Cerebellar cortex (tissue), 1 donor: ENCODE measurements around the gene PPM1E.
"Not testable (repeated sequence)": the region's sequence is repeated elsewhere in the genome, so short reads cannot be mapped to it uniquely, and the experiment has no call there.

Experiments
- DNase-seq: peaks from one replicate; pipeline ENCODE4 v3.0.0-alpha.2; 2015; ENCODE audit warnings: low spot score

Gene PPM1E

DNA sequence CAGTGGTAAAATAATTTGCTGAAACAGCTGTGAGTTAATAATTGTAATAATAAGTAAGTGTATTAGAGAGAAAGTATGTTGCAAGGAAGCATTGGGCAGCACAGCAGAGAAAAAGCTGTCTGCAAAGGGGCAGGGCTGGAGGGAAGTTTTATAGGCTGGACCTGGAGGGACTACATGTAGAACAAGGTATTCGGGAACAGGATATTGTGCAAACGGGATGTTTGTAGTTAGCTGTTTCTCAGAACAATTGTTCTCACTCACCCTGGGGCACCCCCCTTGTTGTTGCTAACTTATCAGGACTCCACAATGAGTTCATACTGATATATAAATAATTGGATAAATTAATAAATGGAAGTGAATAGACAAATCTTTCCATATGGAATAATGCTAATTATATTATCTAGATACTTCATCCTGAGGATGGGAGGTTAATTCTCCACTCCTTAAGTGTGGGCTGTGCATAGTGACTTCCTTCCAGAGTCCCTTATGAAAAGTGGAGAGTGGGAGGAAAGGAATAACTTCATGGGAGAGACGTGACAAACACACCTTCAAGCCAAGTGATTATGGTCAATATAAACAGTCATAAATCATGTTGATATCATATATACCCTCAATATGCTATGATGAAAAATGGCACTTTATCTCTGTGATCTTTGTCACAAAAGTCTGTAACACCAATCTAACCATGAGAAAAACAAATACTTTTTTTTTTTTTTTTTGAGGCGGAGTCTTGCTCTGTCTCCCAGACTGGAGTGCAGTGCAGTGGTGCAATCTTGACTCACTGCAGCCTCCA lies 85.4 kb downstream of the PPM1E start:
- DNase-seq: no peak

DNA sequence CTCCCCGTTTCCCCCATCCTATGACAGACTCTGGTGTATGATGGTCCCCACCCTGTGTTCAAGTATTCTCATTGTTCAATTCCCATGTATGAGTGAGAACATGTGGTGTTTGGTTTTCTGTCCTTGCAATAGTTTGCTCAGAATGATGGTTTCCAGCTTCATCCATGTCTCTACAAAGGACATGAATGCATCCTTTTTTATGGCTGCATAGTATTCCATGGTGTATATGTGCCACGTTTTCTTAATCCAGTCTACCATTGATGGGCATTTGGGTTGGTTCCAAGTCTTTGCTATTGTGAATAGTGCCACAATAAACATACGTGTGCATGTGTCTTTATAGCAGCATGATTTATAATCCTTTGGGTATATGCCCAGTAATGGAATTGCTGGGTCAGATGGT lies 90.8 kb downstream of the PPM1E start:
- DNase-seq: not testable (repeated sequence)

DNA sequence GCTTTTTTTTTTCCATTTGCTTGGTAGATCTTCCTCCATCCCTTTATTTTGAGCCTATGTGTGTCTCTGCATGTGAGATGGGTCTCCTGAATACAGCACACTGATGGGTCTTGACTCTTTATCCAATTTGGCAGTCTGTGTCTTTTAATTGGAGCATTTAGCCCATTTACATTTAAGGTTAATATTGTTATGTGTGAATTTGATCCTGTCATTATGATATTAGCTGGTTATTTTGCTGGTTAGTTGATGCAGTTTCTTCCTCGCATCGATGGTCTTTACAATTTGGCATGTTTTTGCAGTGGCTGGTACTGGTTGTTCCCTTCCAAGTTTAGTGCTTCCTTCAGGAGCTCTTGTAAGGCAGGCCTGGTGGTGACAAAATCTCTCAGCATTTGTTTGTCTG lies 94.5 kb downstream of the PPM1E start:
- DNase-seq: not testable (repeated sequence)

DNA sequence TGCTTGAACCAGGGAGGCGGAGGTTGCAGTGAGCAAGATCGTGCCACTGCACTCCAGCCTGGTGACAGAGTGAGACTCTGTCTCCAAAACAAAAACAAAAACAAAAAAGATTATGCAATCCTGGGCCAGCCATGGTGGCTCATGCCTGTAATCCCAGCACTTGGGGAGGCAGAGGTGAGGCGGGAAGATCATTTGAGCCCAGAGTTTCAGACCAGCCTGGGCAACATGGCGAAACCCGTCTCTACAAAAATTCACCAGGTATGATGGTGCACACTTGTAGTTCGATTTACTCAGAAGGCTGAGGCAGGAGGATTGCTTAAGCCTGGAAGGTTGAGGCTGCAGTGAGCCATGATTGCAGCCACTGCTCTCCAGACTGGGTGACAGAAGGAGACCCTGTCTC lies 109.6 kb downstream of the PPM1E start:
- DNase-seq: no peak

DNA sequence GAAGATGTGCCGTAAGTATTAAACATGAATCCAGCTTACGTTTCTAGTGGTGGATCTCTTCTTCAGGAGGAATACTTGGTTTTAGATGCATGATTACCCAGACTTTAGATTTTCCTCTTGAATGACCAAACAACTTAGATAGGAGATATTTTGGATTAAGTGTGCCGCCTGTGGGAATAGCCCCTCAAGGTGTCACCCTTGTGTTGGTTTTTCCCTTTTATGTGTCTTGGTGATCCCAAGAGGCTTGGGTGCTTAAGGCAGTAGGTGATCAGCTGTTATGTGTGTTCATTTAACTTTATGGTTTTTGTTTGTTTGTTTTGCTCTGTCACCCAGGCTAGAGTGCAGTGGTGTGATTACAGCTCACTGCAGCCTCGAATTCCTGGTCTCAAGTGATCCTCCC lies 115.1 kb downstream of the PPM1E start:
- DNase-seq: no peak

DNA sequence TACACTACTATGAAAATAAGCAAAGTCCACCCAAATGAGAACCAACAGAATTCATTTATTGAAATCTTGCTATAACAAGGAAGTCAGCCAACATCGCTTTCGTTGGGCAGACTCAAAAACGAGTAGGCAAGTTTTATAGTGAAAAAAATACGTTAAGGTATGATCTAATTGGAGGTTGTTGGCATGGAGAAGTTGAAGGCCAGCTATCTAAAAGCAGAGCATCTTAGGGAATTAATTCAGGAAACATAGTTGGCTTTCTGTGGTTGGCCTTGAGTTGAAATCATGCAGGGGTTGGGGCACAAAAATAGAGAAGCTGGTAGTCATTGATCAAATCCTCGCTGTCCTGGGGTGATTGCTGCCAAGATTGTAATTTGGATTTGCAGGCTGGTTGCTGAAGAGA lies 118.3 kb downstream of the PPM1E start:
- DNase-seq: no peak

DNA sequence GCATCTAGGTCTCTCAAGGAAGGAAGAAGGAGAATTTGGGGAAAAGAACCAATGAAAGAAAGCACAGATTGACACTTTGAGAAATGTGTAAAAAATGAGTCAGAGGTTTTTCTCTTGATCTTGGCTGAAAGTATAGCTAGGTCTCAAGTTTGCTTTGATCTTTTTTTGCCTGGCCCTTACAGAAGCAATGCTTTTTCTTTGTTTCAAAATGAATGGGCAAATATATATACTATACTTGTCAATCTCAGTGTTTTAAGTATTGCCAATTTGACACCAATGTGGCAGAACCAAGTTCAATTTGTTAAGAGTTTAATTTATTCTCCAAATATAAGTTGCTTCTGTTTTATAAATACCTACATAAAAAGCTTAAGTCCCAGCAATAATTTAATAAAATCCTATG lies 119.6 kb downstream of the PPM1E start:
- no peak for DNase-seq

DNA sequence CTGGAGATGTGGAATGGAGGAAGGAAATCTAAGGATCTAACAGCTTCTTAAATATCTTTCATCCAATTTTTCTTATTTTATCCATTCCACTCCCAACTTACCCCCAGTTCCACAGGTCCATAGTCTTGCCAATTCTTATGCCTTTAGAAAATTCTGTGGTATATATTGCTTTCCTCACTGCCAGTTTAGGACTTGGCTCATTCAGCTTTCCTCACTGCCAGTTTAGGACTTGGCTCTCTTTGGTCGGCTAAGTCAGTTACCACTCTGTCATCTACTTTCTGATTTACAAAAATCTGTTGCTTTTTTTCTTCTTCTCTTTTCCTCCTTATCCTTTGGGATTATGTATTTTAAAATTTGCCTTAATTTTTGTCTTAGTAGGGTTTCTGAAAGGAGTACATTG lies 128.5 kb downstream of the PPM1E start:
- no peak for DNase-seq

DNA sequence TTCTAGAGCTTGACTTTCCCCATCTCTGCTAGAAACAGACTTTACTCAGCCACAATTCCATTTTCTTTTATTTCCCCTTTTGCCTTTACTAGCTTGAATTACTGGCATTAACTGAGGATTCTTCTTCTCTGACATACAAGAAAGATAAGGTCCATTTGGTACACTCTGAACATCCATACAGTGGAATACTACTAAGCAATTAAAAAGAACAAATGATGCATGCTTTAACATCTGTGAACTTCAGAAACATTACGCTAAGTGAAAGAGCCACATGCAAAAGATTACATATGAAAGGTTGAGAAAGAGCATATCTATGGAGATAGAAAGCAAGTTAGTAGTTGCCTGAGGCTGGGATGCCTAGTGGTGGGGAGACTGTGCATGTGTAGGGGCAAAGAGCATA lies 130.9 kb downstream of the PPM1E start:
- no peak for DNase-seq

DNA sequence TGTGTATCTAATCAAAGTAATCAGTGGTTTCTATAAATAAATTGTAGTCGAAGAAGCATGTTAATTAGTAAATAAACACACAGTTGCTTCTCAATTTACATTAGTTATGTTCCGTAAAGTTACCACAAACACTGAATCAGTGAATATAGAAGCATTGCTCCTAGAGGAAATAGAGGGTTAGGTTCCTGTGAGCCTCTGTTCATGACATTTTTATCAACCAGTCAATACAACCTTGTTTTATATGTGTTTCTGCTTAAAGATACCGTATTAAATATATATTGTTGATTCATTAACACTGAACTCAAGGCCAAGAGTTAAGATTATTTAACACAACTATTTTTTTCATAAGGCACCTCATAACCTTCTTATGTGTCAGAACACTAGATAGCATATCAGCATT lies 134.3 kb downstream of the PPM1E start:
- DNase-seq: no peak

DNA sequence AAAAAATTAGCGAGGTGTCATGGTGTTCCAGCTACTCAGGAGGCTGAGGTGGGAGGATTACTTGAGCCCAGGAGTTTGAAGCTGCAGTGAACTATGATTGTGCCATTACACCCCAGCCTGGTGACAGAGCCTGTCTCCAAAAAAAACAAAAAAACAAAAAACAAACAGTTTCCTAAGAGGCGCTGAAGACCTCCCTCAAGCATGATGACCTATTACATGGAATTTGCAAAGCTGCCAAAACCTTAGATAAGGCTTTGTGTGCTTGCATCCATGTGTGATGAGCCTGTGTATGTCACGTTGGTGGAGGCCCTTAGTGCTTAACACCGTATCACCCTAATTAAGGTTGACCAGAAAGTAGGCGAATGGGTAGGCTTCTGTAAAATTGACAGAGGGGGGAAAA lies 143.5 kb downstream of the PPM1E start:
- no peak for DNase-seq

DNA sequence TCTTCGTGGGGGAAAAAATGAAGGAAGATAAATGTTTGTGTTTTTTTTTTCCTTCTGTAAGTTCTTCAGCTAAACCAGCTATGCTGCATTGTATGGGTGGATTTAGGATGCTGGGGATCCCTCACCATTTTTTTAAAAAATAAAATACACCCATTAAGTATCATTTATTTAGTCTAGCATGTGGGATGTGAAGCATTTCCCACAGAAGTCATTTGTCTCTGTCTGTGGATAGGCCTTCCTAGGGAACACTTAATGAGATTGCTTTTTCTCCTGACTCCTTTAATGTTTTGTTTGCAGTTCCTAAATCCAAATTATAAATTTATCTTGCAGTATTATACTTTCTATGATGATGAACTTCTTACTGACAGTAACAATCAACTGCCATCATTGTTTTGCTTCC lies 146.7 kb downstream of the PPM1E start:
- no peak for DNase-seq

DNA sequence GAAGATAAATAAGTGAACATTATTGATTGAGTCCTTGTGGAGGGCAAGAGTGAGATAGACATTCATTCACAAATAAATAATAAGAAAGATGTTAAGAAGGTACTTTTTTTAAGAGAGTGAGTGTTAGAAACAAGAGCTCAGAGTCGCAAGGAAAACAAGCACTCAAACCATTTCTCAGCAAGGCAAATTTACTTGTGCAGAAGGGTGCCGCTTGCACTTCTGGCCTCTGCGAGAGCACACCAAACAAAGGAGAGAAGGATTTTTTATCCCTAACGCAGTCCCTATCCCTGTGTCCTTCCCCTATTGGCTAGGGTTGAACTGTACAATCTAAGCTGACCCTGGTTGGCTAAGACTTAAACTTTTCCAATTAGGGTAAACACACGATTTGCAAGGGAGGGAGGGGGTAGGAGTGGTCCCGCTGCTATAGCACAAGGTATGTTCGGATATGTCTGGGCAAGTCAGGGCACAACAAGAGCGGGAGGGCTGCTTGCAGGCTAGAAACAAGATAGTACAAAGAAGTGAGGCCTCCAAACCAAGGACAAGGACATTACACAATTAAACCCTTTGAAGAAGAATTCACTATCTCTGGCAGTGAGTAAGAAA lies 156.2 kb downstream of the PPM1E start:
- DNase-seq: no peak

DNA sequence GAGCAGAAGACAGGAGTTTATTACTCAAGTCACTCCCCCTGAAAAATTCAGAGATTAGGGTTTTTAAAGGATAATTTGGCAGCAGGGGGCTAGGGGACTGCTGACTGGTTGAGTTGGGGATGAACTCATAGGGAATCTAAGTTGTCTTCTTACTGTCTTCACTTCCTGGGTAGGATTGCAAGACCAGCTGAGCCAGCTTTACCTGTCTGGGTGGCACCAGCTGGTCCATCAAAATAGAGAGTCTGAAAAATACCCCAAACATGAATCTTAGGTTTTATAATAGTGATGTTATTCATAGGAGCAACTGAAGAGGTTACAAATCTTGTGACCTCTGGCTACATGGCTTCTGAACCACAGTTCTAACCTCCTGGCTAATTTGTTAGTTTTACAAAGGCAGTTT lies 157.9 kb downstream of the PPM1E start:
- DNase-seq: no peak

DNA sequence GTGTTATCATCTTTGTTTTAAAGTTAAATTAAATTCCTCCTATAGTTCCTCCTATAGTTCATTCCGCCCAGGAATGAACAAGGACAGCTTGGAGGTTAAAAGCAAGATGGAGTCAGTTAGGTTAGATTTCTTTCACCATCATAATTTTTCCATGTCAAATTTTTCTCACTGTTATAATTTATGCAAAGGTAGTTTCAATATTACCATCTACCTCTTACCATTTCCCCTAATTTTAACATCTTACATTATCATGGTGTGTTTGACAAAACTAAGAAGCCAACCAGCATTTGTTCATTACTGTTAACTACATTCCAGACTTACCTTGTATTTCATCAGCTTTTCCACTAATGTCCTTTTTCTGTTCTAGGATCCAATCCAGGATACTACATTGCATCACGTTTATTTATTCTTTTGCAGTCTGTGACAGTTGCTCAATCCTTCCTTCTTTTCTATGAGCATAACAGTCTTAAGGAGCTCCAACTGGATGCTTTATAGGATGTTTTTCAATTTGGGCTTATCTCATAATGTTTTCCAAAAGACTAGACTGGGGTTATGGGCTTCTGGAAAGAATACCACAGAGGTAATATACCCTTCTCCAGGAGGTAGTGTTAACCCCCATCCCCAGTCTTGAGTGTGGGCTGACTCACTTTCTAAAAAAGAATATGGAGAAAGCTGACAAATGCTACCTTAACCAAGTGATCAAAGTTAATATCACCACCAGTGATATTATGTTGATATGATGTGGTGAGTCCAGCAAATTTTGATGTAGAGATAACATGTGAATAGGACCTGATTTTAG lies 158.5 kb downstream of the PPM1E start:
- DNase-seq: no peak

DNA sequence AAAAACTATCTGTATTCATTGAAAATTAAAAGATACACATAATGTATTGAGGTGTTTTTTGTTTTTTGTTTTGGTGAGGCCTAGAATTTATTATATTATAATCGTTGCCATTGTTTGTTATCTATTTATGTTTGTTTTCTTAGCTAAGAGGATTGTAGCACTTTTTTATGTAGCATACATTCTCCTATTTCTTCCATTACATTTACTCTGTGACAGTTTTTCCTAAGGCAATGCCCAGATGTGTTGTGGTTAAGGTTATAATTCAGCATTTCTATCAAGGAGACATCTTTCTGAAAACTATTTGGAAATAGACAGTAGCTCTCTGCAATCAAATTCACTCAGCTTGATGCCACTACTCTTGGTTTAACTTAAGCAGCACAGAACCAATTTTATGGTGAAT lies 161.6 kb downstream of the PPM1E start:
- DNase-seq: no peak

DNA sequence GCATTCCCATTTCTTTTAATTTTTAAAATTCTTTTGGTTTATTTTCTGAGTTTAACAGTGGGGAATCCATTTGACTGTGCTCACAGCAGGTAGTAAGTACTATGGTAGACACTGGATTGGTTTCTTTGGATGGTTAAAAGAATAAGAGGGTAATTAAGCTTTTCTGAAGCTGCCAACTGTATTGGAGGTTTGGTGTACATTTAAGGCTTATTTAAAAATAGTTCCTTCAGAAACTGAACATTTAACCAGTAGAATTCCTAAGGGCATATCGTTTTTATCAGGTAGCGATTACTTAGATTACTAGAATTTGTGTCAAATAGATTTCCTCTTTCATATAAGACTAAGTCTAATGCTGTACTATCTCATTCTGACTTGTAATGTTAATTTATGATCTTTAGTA lies 162.4 kb downstream of the PPM1E start:
- DNase-seq: no peak

DNA sequence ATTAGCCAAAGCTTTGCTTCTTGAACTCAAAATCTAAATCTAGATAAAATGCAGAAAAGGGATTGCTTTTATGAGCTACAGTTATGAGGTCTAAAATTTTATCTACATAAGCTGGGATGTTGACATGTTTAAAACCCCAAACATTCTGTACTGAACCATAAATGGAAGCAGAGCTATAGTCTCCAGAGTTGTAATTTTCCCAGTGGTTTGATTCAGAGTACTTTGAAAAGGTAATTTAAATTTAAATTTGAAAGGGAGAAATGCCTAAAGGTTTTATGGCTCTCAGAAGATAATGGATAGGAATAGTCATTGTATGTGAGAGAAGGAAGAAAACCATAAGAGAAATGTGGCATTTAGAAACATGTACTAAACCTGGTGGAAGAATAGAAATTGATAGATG lies 163.2 kb downstream of the PPM1E start:
- DNase-seq: no peak

DNA sequence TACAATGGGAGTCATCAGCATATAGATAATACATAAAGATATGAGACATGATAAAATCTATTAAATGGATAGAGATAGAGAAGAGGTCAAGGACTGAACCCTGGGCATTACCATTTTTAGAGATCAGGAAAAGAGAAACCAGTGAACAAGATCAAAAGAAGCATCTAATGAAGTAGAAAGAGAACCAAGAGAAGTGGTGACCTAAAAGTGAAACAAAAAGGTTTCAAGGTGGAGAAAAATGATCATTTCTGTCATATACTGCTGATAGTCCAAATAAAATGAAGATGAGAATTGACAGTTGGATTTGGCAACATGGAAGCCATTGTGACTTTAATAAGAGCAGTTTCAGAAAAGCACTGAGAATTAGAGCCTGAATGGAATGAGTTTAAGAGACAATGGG lies 165.1 kb downstream of the PPM1E start:
- DNase-seq: no peak

DNA sequence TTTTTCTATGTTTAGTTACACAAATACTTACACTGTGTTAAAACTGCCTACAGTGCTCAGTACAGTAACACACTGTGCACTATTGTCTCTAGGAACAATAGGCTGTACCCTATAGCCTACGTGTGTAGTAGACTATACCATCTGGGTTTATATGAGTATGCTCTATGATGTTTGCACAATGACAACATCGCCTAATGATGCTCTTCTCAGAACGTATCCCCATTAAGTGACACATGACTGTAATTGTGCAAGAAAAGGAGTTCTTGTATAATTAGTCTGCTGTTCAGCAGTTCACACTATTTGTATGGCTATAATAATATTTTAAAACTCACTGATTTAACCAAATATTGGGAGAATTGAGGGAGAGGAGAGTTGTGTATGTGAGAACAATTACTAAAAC lies 177.3 kb downstream of the PPM1E start:
- no peak for DNase-seq

DNA sequence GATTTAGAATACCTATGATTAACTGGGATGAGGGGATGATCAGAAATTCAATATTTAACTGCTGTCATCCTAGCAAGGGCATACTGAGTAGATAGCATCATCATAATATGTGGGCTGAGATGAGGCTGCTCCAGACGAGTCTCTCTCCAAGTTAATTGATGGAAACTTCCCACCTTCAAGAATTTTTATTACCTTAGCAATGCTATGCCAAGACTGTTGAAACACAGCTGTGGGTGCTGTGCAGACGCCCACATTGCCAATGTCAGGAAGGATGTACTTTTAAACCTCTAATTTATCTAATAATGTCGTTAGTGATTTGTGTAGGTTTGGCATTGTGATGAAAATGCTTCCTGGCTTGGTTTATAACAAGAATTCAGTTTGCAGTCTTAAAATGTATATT lies 180.6 kb downstream of the PPM1E start:
- no peak for DNase-seq

DNA sequence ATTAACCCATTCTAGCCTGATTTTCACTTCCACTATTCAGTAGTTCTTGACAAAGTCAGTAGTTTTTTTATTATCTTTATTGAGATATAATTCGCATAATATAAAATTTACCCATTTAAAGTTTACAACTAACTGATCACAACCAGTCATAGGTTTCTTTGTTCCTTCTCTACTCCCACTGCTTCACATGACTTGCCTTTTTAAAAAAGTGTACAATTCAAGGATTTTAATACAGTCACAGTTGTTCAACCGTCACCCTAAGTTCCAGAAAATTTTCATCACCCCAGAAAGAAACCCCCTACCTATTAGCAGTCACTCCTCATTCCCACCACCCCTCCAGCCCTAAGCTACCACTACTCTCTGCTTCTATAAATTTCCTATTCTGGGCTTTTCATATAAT lies 188.5 kb downstream of the PPM1E start:
- no peak for DNase-seq

DNA sequence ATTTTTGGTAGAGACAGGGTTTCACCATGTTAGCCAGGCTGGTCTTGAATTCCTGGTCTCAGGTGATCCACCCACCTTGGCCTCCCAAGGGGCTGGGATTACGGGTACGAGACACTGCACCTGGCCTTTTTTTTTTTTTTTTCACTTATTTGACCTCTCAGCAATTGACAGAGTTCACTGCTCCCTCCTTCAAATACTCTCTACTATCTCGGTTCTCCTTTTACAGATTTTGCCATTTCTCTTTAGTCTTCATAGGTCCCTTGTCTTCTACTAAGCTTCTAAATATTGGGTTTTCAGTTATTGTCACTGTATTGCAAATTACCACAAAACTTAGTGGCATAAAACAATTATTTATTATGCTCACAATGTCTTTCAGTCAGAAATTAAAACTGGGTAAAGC lies 191.8 kb downstream of the PPM1E start:
- no peak for DNase-seq
